ENCODE measurements around the gene GPR55.

The GPR55 gene

GRCh38 chr2:230899786-230900185, 25.3 kb downstream of the GPR55 start:
- H3K9me3 Mint-ChIP-seq, result no peaks in the 10 kb centered on the region
- ATAC-seq (ENCODE audit: low read depth), result no peak
- DNase-seq (ENCODE audit: low spot score in 2 of 2), result no peak
- no peaks in the 10 kb centered on the region for H3K36me3 Mint-ChIP-seq
- H3K4me3 Mint-ChIP-seq, result no peak overlapping the region
- H3K27me3 Mint-ChIP-seq, result no peaks in the 10 kb centered on the region
- peaks cover 22% of the 10 kb centered on the region for H3K4me1 Mint-ChIP-seq
- H3K27ac Mint-ChIP-seq, result no peak overlapping the region

GRCh38 chr2:230899287-230899686, 25.8 kb downstream of the GPR55 start:
- DNase-seq (ENCODE audit: low spot score in 2 of 2) (no peak), ATAC-seq (ENCODE audit: low read depth) (no peak)
- Mint-ChIP-seq H3K9me3 (no peaks in the 10 kb centered on the region), H3K27me3 (no peaks in the 10 kb centered on the region), H3K27ac (no peak overlapping the region), H3K4me3 (no peak overlapping the region), H3K36me3 (no peaks in the 10 kb centered on the region), H3K4me1 (peaks cover 27% of the 10 kb centered on the region)

- H3K36me3 Mint-ChIP-seq, result no peaks in the 10 kb centered on the region
These were observed 26.3 kb downstream of the GPR55 start for GRCh38 chr2:230898713-230899091.

GRCh38 chr2:230898016-230898712, 26.9 kb downstream of the GPR55 start:
- Mint-ChIP-seq H3K27ac (no peak overlapping the region), H3K36me3 (no peaks in the 10 kb centered on the region), H3K4me1 (peaks cover 32% of the 10 kb centered on the region), H3K27me3 (no peaks in the 10 kb centered on the region), H3K4me3 (no peak overlapping the region), H3K9me3 (no peaks in the 10 kb centered on the region)
- ATAC-seq (ENCODE audit: low read depth) (no peak), DNase-seq (ENCODE audit: low spot score in 2 of 2) (no peak)

More at GRCh38 chr2:230898713-230899091, 26.3 kb downstream of the GPR55 start:
- H3K4me1 Mint-ChIP-seq, result peaks cover 29% of the 10 kb centered on the region
- no peak overlapping the region for H3K4me3 Mint-ChIP-seq
- no peaks in the 10 kb centered on the region for H3K27me3 Mint-ChIP-seq
- DNase-seq (ENCODE audit: low spot score in 2 of 2) (no peak), ATAC-seq (ENCODE audit: low read depth) (no peak)
- H3K27ac Mint-ChIP-seq, result no peak overlapping the region
- no peaks in the 10 kb centered on the region for H3K9me3 Mint-ChIP-seq

- Mint-ChIP-seq H3K4me1 (peaks cover 32% of the 10 kb centered on the region), H3K27ac (no peak overlapping the region), H3K36me3 (no peaks in the 10 kb centered on the region), H3K4me3 (no peak overlapping the region), H3K9me3 (no peaks in the 10 kb centered on the region), H3K27me3 (no peaks in the 10 kb centered on the region)
- no peak for ATAC-seq (ENCODE audit: low read depth)
- DNase-seq (ENCODE audit: low spot score in 2 of 2), result no peak
These were observed 28.5 kb downstream of the GPR55 start for GRCh38 chr2:230896346-230897115.

GRCh38 chr2:230895536-230896345, 29.3 kb downstream of the GPR55 start:
- DNase-seq (ENCODE audit: low spot score in 2 of 2) (no peak), ATAC-seq (ENCODE audit: low read depth) (no peak)
- H3K9me3 Mint-ChIP-seq, result no peaks in the 10 kb centered on the region
- H3K4me1 Mint-ChIP-seq, result peaks cover 33% of the 10 kb centered on the region
- H3K27me3 Mint-ChIP-seq, result no peaks in the 10 kb centered on the region
- H3K27ac Mint-ChIP-seq, result no peak overlapping the region
- peak overlapping the region; percentile 22 for H3K4me3 Mint-ChIP-seq
- no peaks in the 10 kb centered on the region for H3K36me3 Mint-ChIP-seq

GRCh38 chr2:230893841-230894781, 30.9 kb downstream of the GPR55 start:
- DNase-seq (ENCODE audit: low spot score in 2 of 2), result peak in 1 of 2 donors; percentile 15
- Mint-ChIP-seq H3K4me3 (peak overlapping the region; percentile 53), H3K4me1 (peaks cover 41% of the 10 kb centered on the region), H3K9me3 (no peaks in the 10 kb centered on the region), H3K36me3 (no peaks in the 10 kb centered on the region), H3K27ac (no peak overlapping the region), H3K27me3 (no peaks in the 10 kb centered on the region)
- peak; percentile 93 for ATAC-seq (ENCODE audit: low read depth)

- no peak for ATAC-seq (ENCODE audit: low read depth)
- no peak for DNase-seq (ENCODE audit: low spot score in 2 of 2)
- H3K27me3 Mint-ChIP-seq, result no peaks in the 10 kb centered on the region
- no peaks in the 10 kb centered on the region for H3K36me3 Mint-ChIP-seq
- H3K4me3 Mint-ChIP-seq, result no peak overlapping the region
- H3K9me3 Mint-ChIP-seq, result no peaks in the 10 kb centered on the region
- no peak overlapping the region for H3K27ac Mint-ChIP-seq
- H3K4me1 Mint-ChIP-seq, result peaks cover 44% of the 10 kb centered on the region
These were observed 31.7 kb downstream of the GPR55 start for GRCh38 chr2:230893338-230893737.

- DNase-seq (ENCODE audit: low spot score in 2 of 2) (no peak), ATAC-seq (ENCODE audit: low read depth) (no peak)
- Mint-ChIP-seq H3K4me3 (no peak overlapping the region), H3K9me3 (no peaks in the 10 kb centered on the region), H3K4me1 (peaks cover 39% of the 10 kb centered on the region), H3K27me3 (no peaks in the 10 kb centered on the region), H3K36me3 (no peaks in the 10 kb centered on the region), H3K27ac (no peak overlapping the region)
These were observed 33.5 kb downstream of the GPR55 start for GRCh38 chr2:230891509-230891908.

GRCh38 chr2:230891064-230891463, 34.0 kb downstream of the GPR55 start:
- no peak for DNase-seq (ENCODE audit: low spot score in 2 of 2)
- no peak overlapping the region for H3K4me3 Mint-ChIP-seq
- peaks cover 41% of the 10 kb centered on the region for H3K4me1 Mint-ChIP-seq
- no peak overlapping the region for H3K27ac Mint-ChIP-seq
- H3K27me3 Mint-ChIP-seq, result no peaks in the 10 kb centered on the region
- ATAC-seq (ENCODE audit: low read depth), result no peak
- H3K9me3 Mint-ChIP-seq, result no peaks in the 10 kb centered on the region
- no peaks in the 10 kb centered on the region for H3K36me3 Mint-ChIP-seq

GRCh38 chr2:230890646-230891045, 34.4 kb downstream of the GPR55 start:
- Mint-ChIP-seq H3K4me3 (no peak overlapping the region), H3K4me1 (peaks cover 42% of the 10 kb centered on the region)

GRCh38 chr2:230889911-230890601, 35.0 kb downstream of the GPR55 start:
- no peak for ATAC-seq (ENCODE audit: low read depth)
- Mint-ChIP-seq H3K4me1 (peaks cover 41% of the 10 kb centered on the region), H3K4me3 (no peak overlapping the region), H3K27me3 (no peaks in the 10 kb centered on the region), H3K9me3 (no peaks in the 10 kb centered on the region), H3K27ac (no peak overlapping the region), H3K36me3 (no peaks in the 10 kb centered on the region)
- DNase-seq (ENCODE audit: low spot score in 2 of 2), result no peak

More at GRCh38 chr2:230890646-230891045, 34.4 kb downstream of the GPR55 start:
- Mint-ChIP-seq H3K9me3 (no peaks in the 10 kb centered on the region), H3K36me3 (no peaks in the 10 kb centered on the region), H3K27me3 (no peaks in the 10 kb centered on the region), H3K27ac (no peak overlapping the region)
- ATAC-seq (ENCODE audit: low read depth) (no peak), DNase-seq (ENCODE audit: low spot score in 2 of 2) (no peak)
